ENCODE results near the gene FXYD3.

DNA sequence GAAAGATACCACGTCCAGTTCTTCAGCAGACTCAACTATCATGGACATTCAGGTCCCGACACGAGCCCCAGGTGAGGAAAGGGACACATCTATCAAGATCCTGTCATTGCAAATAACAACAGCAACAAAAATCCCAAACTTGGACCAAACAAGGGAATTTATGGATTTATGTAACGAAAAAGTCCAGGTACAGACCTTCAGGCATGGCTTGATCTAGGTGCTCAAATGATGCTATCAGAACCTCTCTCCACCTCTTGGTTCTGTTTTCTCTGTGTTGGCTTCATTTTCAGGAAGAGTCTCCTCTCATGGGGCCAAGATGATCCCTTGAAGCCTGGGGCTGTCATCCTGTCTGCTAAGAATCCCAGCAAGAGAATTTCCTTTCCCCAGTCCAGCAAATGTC lies 41.8 kb downstream of the FXYD3 start:
- TF ChIP-seq, protein P1, sequence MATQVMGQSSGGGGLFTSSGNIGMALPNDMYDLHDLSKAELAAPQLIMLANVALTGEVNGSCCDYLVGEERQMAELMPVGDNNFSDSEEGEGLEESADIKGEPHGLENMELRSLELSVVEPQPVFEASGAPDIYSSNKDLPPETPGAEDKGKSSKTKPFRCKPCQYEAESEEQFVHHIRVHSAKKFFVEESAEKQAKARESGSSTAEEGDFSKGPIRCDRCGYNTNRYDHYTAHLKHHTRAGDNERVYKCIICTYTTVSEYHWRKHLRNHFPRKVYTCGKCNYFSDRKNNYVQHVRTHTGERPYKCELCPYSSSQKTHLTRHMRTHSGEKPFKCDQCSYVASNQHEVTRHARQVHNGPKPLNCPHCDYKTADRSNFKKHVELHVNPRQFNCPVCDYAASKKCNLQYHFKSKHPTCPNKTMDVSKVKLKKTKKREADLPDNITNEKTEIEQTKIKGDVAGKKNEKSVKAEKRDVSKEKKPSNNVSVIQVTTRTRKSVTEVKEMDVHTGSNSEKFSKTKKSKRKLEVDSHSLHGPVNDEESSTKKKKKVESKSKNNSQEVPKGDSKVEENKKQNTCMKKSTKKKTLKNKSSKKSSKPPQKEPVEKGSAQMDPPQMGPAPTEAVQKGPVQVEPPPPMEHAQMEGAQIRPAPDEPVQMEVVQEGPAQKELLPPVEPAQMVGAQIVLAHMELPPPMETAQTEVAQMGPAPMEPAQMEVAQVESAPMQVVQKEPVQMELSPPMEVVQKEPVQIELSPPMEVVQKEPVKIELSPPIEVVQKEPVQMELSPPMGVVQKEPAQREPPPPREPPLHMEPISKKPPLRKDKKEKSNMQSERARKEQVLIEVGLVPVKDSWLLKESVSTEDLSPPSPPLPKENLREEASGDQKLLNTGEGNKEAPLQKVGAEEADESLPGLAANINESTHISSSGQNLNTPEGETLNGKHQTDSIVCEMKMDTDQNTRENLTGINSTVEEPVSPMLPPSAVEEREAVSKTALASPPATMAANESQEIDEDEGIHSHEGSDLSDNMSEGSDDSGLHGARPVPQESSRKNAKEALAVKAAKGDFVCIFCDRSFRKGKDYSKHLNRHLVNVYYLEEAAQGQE (IDR thresholded peaks at IDR 0.05; ENCODE audit: insufficient replicate concordance, low read depth) = no peak
- TF ChIP-seq, protein P2, sequence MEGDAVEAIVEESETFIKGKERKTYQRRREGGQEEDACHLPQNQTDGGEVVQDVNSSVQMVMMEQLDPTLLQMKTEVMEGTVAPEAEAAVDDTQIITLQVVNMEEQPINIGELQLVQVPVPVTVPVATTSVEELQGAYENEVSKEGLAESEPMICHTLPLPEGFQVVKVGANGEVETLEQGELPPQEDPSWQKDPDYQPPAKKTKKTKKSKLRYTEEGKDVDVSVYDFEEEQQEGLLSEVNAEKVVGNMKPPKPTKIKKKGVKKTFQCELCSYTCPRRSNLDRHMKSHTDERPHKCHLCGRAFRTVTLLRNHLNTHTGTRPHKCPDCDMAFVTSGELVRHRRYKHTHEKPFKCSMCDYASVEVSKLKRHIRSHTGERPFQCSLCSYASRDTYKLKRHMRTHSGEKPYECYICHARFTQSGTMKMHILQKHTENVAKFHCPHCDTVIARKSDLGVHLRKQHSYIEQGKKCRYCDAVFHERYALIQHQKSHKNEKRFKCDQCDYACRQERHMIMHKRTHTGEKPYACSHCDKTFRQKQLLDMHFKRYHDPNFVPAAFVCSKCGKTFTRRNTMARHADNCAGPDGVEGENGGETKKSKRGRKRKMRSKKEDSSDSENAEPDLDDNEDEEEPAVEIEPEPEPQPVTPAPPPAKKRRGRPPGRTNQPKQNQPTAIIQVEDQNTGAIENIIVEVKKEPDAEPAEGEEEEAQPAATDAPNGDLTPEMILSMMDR (IDR thresholded peaks at IDR 0.05; ENCODE audit: insufficient read depth, low read length) = no peak
- TF ChIP-seq POLR2AphosphoS5 (IDR thresholded peaks at IDR 0.05; ENCODE audit: low read depth) (no peak), GABPA (IDR thresholded peaks at IDR 0.05; ENCODE audit: low read depth) (no peak)

Data from HL-60 (cell line).